NT2/D1 (cell line): ENCODE results near the gene BMERB1.
"Not testable (repeated sequence)": the region's sequence is repeated elsewhere in the genome, so short reads cannot be mapped to it uniquely, and the experiment has no call there.

Source experiments
- DNase-seq: peaks from one replicate; pipeline ENCODE4 v3.0.0-alpha.2; 2011; ENCODE audit warnings: low read depth, low spot score
- H3K27me3 ChIP-seq: 2 replicates; pipeline ENCODE4 v1.6.0; 2011; ENCODE audit warnings: mild to moderate bottlenecking; ENCODE audit not compliant: insufficient read length, insufficient read depth
- H3K36me3 ChIP-seq: 2 replicates; pipeline ENCODE4 v1.6.1; 2011; ENCODE audit warnings: mild to moderate bottlenecking, low read length, mixed read lengths; ENCODE audit not compliant: insufficient read depth, insufficient read length
- H3K4me1 ChIP-seq: 2 replicates; pipeline ENCODE4 v1.5.1; 2011; ENCODE audit not compliant: insufficient read depth, insufficient read length
- H3K4me3 ChIP-seq: 2 replicates; pipeline ENCODE4 v1.5.1; 2011; ENCODE audit warnings: low read depth; ENCODE audit not compliant: insufficient read length
- H3K9ac ChIP-seq: 2 replicates; pipeline ENCODE4 v1.6.0; 2011; ENCODE audit warnings: low read depth; ENCODE audit not compliant: insufficient read length
- H3K9me3 ChIP-seq: 2 replicates; pipeline ENCODE4 v1.5.1; 2011; ENCODE audit warnings: mild to moderate bottlenecking, low read length; ENCODE audit not compliant: insufficient read depth
- SUZ12 ChIP-seq: IDR thresholded peaks from 2 replicates; pipeline ENCODE4 v1.6.1; 2011; ENCODE audit not compliant: insufficient read length, insufficient read depth; ENCODE audit errors: extremely low read depth
- YY1 ChIP-seq: IDR thresholded peaks from 2 replicates; pipeline ENCODE4 v1.6.1; 2011; ENCODE audit not compliant: insufficient read length, insufficient read depth
- ZNF274 ChIP-seq: IDR thresholded peaks from 2 replicates; pipeline ENCODE4 v1.6.1; 2011; ENCODE audit warnings: mild to moderate bottlenecking, low read depth, low read length

BMERB1 gene

GRCh38 chr16:15398618-15399316, 35.6 kb upstream of the BMERB1 start:
- Histone ChIP-seq H3K4me1 (no peaks in the 10 kb centered on the region), H3K36me3 (no peaks in the 10 kb centered on the region), H3K9me3 (no peaks in the 10 kb centered on the region), H3K9ac (no peak overlapping the region), H3K4me3 (no peak overlapping the region), H3K27me3 (peaks cover 3% of the 10 kb centered on the region)
- no peak for TF ChIP-seq YY1
- TF ChIP-seq SUZ12, result no peak
- no peak for TF ChIP-seq ZNF274
- no peak for DNase-seq

DNA sequence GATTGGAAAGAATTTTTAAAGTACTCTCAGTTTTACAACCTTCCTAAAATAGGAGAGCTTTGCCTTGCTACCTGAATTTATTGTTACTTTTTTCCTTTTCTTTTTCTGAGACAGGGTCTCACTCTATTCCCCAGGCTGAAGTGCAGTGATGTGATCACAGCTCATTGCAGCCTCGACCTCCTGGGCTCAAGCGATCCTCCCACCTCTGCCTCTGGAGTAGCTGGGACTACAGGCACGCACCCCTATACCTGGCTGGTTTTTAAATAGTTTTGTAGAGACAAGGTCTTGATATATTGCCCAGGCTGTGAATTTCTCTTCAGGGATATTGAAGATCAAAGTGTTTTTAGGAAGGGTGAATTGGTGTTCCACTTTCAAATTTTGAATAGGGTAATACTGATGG, 35.1 kb upstream of the BMERB1 start:
- Histone ChIP-seq H3K27me3 (peaks cover 3% of the 10 kb centered on the region), H3K36me3 (no peaks in the 10 kb centered on the region), H3K4me3 (no peak overlapping the region), H3K9me3 (no peaks in the 10 kb centered on the region), H3K4me1 (no peaks in the 10 kb centered on the region), H3K9ac (no peak overlapping the region)
- TF ChIP-seq SUZ12, result no peak
- no peak for TF ChIP-seq ZNF274
- TF ChIP-seq YY1, result no peak
- no peak for DNase-seq

DNA sequence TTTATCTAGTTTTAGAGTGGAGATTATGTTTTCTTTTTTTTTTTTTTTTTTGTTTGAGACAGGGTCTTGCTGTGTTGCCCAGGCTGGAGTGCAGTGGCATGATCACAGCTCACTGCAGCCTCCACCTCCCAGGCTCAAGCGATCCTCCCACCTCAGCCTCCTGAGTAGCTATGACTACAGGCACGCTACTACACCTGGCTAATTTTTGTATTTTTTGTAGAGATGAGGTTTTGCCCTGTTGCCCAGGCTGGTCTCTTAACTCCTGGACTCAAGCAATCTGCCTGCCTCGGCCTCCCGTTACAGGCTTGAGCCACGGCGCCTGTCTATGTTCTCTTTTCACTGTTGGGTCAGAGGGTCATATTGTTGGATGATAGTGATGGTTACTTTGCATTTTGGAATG, 34.1 kb upstream of the BMERB1 start:
- DNase-seq, H3K27me3 ChIP-seq: not testable (repeated sequence)

DNA sequence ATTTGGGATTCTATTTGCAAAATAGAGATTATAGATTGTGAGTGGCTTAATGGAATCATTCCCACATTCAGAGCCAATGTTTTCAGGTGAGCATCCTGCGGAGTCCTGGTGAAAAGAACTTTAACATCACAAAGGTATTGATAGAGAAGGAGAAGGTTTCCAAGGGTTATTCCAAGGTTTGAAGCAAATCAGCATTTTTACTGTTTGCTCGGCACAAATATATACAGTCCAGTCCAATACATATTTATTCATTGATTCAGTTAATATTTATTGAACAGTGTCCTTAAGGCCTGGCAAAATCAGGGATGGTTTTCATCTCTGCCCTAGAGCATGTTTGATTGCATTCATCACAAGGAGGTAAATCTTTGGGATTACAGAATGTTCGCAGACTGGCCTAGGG, 32.4 kb upstream of the BMERB1 start:
- Histone ChIP-seq H3K4me1 (peaks cover 3% of the 10 kb centered on the region), H3K4me3 (no peak overlapping the region), H3K9me3 (no peaks in the 10 kb centered on the region), H3K9ac (no peak overlapping the region), H3K36me3 (no peaks in the 10 kb centered on the region), H3K27me3 (no peaks in the 10 kb centered on the region)
- DNase-seq, result no peak
- TF ChIP-seq SUZ12 (no peak), YY1 (no peak), ZNF274 (no peak)

More for the DNA sequence above, 34.1 kb upstream of the BMERB1 start:
- H3K4me1 ChIP-seq, H3K9me3 ChIP-seq, H3K9ac ChIP-seq, H3K4me3 ChIP-seq, H3K36me3 ChIP-seq: not testable (repeated sequence)

GRCh38 chr16:15403392-15403995, 30.9 kb upstream of the BMERB1 start:
- Histone ChIP-seq H3K4me3 (no peak overlapping the region), H3K9ac (no peak overlapping the region), H3K36me3 (no peaks in the 10 kb centered on the region), H3K27me3 (no peaks in the 10 kb centered on the region), H3K4me1 (peaks cover 3% of the 10 kb centered on the region), H3K9me3 (no peaks in the 10 kb centered on the region)
- peak; percentile 50 for DNase-seq
- no peak for TF ChIP-seq YY1
- TF ChIP-seq ZNF274, result no peak
- TF ChIP-seq SUZ12, result no peak

DNA sequence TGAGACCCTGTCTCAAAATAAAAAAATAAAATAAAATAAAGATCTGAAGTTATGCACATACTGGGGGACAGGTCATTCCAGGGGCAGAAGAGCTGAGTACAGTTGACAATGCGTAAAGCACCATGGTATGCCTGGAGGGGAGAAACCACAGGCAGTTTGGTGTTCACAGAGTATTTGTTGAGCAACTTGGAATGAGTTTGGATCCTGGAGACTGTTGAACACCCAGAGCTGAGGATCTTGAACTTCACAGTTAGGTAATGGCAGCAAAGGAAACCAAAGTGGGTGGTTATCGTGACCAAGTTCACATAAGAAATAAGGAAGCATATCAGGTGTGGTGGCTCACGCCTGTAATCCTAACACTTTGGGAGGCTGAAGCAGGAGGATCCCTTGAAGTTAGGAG, 30.3 kb upstream of the BMERB1 start:
- H3K9ac ChIP-seq, H3K36me3 ChIP-seq, DNase-seq, H3K27me3 ChIP-seq, H3K9me3 ChIP-seq, H3K4me1 ChIP-seq, H3K4me3 ChIP-seq: not testable (repeated sequence)

- Histone ChIP-seq H3K27me3 (no peaks in the 10 kb centered on the region), H3K4me3 (no peak overlapping the region), H3K4me1 (peaks cover 3% of the 10 kb centered on the region), H3K9me3 (no peaks in the 10 kb centered on the region), H3K9ac (no peak overlapping the region), H3K36me3 (no peaks in the 10 kb centered on the region)
- DNase-seq, result no peak
- TF ChIP-seq ZNF274 (no peak), YY1 (no peak), SUZ12 (no peak)
These were observed 29.6 kb upstream of the BMERB1 start for GRCh38 chr16:15404792-15405191.

DNA sequence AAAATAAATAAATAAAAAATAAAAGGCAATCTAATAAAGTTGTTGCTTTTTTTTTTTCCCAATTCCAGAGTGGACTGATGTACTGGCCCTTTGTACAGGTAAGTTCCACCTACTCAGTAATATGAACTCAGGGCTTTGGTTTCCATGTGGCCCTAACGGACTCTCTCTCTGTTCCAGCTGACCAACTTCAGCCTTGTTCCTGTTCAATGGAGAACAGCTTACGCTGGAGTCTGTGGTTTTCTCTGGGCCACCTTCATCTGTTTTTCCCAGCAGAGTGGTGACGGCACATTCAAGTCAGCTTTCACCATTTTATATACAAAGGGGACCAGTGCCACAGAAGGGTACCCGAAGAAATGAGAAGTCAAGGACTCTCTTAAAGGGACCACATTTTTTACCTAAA, 26.6 kb upstream of the BMERB1 start:
- H3K4me3 ChIP-seq, DNase-seq, H3K9me3 ChIP-seq, H3K36me3 ChIP-seq, H3K27me3 ChIP-seq, H3K4me1 ChIP-seq, H3K9ac ChIP-seq: not testable (repeated sequence)

DNA sequence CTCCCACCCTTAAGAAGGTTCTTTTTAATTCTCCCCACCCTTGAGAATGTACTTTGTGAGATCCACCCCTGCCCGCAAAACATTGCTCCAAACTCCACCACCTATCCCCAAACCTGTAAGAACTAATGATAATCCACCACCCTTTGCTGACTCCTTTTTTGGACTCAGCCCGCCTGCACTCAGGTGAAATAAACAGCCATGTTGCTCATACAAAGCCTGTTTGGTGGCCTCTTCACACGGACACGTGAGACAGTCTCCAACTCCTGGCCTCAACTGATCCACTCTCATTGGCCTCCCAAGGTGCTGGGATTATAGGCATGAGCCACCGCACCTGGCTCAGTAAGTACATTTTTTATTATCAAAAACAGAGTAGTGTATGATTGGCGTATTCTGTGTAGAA, 24.9 kb upstream of the BMERB1 start:
- H3K4me1 ChIP-seq, H3K36me3 ChIP-seq, H3K9me3 ChIP-seq, H3K4me3 ChIP-seq, H3K27me3 ChIP-seq, H3K9ac ChIP-seq, DNase-seq: not testable (repeated sequence)
